HL-60/S4 (cell line): ENCODE measurements around the gene RBMS3.
"Not testable (repeated sequence)": the region's sequence is repeated elsewhere in the genome, so short reads cannot be mapped to it uniquely, and the experiment has no call there.

ENCODE experiments used
- in situ Hi-C: fragments of 300-500 bp; cut with MboI; formaldehyde crosslinking; loops from 2 replicates; pipeline ENCODE4 v1.14.3; 2022; ENCODE audit warnings: low sequenced_read_pairs

The RBMS3 gene

DNA sequence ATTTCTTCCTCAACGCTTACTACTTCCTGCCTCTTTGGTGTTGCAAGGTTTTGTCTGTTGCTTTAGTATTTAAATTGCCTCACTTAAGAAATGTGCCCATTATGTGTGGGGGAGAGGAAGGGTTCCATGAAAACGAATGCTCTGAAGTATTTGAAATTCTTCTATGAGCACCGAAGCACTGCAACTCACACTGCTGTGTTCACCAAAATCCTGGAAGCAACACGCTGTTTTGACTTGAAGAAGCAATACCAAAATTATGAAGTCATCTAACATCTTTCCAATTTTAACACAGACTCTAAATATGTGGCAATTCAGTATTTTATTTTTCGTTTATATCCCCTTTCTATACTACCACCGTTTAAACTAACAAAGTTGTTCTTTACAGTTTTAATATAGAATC is 101.5 kb downstream of the RBMS3 start:
- in situ Hi-C loops = no loop called here

DNA sequence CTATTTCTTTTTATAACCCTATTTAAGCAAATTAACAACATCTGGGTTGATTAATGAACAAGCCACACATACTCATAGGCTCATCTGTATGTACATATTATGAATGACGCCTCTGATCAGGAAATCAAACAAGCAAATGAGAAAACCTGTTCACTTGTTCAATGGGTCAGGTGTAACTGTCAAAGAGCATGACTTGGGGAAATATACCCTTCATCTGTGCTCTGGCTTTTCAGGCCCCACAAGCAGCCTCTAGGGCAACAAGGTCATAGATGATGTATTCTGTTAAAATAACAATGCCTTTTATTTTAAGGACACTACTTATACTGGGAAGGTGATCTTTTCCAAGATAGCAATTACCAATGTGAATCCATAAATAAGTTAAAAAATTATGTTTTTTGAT is 102.0 kb downstream of the RBMS3 start:
- in situ Hi-C loops = no loop called here

DNA sequence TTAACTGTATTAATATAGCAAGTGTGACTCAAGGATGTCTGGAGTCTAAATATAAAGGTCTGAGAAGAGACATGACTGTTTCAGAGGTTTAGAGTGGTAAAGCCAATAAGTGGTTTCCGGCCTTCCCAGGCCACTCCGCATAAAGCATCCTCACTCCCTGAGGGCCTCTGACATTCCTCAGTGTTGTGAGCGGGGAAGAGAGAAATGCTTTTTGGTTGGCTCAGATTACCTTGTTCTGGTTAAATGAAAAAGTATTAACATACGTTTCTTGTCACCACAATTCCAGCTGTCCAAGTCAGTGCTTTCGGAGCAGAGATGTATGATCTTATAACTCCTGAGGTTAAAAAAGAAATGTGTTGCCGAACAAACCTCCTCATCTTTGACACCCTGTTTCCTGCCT is 103.8 kb downstream of the RBMS3 start:
- in situ Hi-C loops = no loop called here

DNA sequence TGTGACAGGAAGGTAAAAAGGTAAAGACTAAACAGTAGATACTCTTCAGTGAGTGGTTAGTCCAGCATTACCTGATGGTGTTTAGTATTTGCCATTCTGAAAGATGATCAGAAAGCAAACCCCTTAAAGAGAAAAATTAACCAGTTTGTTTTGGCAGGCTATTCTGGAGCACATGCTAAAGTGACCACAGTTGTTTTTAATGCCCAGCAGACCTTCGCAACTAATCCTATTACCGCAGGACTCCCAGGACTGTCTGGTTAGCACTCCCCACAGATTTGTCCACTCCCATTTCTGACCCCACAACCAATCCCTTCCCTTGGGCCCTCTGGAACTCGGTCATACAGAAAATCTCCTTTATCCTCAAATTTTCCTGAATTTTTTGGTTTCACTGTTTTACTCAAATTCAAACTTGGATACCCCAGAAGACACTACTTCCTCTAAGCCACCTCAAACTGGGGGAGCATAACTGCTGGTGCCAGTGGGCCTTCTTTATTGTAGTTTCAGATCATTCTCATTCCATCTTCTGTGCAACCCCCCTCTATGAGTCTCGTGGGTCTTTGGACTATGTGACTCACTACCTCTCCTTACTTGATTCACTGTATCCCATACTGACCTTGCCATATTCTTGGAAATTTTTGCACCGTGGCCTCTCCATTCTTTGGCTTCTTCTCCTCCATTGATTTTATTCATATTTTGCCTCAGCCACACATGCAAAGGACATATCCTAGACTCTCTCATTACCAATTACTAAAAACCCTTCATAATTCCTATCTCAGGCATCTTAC is 104.4 kb downstream of the RBMS3 start:
- in situ Hi-C loops = no loop called here

DNA sequence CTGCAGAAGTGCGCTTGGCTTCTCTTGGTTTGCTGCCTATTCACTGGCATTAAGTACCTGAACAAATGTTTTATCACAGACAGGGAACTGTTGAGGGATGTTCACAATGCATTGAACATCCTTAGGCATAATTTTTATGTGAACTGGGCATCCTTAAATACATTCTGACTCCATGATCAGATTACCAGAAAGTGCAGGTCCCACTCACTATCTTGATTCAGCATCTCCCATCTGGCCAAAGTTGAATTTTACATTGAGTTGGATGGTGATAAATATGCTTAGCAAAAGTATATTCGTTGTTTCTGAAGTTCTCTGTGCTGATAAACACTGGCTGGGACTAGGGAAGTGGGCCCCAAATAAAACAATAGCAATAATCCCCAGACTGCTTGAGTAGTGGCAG is 108.5 kb downstream of the RBMS3 start:
- in situ Hi-C loops = no loop called here

DNA sequence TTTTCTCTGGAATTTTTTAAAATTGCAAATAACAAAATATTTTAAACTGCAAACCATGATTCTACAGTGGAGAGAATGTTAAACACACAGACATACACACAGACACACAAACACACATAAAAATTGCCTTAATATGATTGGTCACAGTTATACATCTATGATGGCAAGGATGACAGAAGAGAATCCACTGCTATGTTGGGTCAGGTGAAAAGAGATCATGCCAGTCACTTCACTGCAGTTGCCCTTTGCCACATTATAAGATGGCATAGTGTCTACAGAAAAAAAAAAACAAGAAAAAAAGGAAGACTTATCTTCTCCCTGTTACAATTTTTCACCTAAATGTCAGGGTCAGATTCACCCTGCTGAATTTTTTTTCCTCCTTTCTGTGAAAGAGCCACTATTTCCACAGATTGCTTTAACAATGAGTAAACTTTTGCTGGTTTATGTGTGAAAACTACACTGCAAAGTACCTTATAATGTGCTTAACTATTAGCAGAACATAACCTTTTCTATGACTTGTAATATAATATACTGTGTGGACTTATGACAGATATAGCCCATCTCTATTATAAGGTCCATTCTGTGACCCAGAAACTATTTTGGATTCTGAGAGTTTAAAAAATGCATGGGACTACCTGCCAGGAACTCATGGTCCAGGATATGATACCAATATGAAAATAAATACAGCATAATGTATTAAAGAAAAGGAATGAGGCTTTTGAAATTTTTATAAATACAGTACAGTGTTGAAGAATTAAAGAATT is 111.9 kb downstream of the RBMS3 start:
- in situ Hi-C loops = no loop called here

DNA sequence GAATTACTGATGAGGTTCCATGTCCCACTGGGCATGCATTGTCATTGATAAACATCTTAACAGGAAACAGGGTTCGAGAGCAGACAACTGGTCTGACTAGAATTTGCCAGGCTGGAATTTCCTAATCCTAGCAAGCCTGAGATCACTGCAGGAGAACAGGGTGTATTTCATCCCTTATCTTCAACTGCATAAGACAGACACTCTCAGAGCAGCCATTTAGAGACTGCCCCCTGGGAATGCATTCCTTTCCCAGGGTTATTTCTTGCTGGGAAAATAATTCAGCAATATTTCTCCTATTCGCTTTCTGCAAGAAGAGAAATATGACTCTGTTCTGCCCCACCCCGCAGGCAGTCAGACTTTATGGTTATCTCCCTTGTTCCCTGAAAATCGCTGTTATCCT is 113.1 kb downstream of the RBMS3 start:
- in situ Hi-C loops = not testable (repeated sequence)

DNA sequence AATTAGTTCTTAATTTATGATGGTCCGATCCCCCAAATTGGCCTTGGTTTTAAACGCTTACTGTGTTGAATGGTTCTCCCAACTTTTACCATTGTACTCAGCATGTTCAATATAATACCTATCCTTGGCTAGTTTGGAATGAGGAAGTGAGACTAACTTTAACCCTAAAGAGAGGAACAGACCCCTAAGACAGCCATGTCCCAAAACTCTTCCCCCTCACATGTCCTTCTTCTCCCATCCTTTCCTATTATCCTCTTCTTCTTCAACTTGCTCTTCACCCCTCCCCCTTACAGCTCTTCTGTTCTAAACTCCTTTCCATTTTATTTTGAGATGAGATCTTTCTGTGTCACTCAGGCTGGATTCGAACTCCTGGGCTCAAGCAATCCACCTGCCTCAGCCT is 116.5 kb downstream of the RBMS3 start:
- in situ Hi-C loops = no loop called here

DNA sequence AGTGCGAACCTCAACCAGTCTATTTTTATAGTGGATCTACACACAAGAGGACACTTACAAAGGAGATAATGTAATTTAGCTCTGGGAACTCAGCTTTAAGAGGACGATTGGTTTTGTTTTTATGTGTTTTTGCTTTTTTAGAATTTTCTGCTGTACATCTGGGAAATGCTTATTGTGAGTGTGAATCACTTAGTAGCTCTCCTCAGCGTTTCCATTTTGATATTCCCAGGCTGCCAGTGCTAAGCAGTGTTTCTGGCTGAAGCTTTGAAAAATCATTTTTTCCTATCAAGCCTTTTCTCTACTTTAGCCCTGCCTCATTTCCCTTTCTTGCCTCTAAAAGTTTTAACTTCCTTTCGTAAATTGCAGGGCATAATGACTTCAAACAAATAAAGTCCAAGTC is 117.9 kb downstream of the RBMS3 start:
- in situ Hi-C loops = no loop called here

DNA sequence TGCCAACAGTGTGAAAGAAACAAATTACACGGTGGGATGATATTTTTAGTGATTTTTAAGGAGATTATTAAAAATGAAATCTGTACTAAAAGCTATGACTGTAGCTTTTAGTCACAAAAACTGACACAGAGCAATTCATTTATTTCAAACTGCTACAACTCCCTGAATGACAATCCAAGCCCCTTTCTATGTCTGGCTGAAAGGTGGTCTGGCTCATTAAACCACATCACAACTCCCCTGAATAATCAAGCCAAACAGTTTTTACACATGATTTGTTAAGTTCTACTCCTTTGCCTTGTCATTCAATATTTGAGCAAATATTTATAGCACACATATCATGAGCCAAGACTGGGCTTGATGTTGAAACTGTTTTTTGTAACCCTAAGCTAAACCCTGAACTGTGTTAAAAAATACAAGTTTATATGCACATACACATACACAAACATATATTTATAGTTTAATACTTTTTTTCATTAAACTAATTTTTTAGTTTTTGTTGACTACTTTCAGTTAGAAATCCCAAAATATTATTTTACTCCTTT is 125.5 kb downstream of the RBMS3 start:
- in situ Hi-C loops = no loop called here

DNA sequence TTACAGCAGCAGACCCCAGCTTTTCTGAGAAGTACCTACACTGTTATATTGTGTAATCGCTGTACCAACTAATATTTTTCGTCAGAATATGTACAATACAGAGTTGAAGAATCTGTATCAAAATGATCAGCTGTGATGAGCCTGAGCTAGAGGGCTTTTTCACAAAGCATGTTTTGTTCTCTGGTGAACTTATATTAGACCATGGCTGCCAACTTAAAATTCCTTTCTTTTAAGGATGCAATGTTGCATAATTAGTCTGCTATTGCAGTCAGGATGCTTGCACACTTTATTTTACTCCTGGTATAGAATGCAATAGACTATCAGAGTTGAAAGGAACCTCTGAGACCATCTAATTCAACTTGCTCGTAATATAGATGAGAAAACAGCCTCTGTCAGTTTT is 127.8 kb downstream of the RBMS3 start:
- in situ Hi-C loops = no loop called here

DNA sequence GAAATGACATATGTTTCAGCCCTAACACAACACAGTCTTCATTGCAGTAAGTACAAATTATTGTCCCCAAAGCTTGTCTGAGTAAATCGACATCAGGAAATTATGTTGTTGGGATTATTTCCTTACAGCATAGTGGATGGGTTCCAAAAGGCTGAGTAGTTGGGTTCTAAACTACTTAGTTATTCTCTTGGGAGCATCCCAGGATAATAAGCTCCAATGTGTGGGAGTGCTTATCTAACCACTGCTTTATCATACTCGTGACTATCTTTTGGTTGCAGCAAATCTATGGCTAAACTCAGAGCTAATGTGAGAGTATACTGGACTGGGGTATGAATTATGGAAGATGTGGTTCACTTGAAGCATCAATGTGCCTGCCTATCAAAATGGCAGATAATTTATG is 128.5 kb downstream of the RBMS3 start:
- in situ Hi-C loops = no loop called here

DNA sequence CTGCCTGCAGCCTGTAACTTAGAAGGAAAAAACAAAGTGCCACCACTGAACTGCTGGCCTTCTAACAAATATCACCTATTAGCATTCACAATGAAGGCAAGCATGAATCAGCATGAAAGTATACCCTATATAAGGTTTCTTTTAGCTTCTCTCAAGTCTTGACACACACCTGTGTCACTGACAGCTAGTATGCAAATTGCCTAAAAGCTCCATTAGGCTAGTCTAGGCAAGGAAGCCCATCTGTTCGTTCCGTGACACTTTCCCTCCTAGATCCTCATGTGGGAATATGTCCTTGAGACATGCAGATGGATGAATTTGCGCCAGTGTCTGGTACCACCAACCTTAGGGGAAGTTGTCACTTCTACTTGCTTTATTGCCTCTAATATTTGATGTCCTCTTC is 129.3 kb downstream of the RBMS3 start:
- in situ Hi-C loops = no loop called here

DNA sequence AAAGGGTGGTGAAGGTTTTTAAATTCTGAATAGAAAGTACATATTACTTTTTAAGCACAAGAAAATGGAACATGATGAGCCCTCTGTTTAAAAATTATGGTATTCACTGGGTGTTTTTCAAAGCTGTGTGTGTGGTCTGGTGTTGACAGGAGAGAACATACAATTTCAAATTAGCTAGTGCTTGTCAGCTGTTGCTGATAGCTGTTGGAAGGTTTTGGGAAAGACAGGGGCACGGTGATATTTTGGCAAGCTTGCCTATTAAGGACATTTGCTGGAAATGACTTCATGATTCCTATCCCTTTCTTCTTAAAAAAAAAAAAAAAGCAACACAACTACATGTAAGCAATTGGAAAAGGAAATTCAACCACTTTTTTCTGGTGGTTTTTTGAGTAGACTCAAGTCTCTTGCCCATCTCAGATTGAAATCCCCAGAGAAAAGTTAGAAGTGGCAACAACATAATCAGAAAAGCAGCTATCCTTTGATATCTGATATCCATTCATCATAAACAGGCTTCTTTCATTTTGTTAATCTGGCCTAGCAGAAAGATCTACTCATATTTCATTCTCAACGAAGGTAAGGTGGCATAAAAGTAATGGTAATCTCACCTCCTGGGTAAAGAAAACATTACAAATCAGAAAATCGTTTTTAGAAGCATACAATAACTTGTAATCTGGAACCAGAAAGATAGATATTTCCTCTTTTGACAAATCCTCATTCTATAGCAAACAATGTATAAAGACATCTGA is 130.0 kb downstream of the RBMS3 start:
- in situ Hi-C loops = no loop called here

DNA sequence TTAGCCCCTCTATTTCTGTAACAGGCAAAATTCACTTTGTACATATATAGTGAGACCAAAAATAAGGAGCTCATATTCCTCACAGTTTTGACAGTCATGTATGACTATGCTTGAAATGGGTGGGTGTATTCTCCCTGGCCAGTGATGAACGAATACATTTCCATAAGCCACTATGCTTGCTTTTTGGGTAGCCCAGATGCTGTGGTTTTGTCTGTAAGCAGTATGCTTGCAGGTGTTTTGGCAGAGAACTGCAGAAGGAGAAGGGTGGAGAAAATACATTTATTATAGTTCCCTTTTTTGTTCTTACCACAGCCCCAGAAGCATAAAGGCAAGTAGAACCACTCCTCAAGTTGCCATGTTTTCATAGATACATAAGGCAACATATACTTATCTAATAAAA is 131.2 kb downstream of the RBMS3 start:
- in situ Hi-C loops = no loop called here

DNA sequence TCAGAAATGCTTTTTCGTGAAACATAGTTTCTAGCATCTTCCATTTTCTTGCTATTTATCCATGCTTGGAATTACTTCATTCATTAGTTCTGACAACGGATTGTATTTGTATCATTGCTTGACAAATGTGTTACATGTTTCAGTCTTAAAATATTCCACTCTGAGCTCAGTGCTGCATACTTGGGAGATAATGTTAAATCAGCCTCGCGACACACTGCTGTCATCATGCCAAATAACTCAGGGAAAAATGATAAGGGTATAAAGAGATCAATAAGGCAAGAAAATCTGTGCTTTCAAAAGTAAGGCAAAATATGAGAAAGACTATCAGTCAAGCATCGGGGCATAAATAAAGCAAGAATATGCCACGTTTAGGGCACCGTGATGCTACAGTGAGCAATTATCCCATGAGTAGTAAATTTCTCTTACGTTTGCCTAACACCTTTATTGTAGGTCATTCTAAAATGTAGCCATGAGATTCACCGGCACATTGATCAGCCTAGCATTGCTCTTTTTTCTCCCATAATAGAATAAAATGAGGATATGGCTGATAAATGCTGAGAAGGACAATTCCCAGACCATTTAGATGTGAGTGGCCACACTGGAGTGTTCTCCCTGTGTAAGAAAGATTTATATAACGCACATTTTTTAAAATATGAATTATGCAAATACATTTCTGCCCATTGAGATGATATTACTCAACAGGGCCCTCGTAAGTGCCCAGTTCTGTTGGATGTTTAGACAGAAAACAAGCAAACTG is 133.8 kb downstream of the RBMS3 start:
- in situ Hi-C loops = no loop called here

DNA sequence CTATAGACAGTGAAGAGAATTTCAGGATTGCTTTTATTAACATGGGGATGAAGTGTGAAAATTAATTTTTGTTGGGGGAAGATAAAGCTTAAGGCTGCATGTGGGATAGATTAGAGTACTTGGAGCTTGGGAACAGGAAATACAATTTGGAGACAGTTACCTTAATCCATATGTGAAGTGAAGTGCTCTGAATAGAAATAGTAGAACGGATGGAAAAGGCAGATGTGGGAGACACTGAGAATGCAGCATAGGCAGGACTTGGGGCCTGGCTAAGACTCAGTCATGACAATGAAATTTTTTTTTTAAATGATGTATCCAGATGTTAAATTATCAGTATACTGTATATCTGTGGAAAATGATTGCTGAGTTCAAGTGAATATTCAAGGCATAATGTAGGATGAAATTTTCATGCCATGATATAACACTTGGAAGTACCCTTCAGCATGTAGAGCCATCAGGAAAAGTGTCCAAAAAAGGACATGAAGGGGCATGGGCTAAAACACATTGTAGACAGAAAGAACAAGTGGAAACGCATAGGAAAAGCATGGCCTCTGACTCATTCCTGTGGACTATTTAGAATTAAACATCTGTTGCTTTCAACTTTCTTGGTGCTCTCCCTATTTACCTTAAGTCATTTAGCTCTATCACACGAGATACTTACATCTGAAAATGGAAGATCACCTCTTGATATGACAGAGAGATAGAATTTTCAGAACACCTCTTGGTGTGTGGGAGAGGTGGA is 134.8 kb downstream of the RBMS3 start:
- in situ Hi-C loops = no loop called here

DNA sequence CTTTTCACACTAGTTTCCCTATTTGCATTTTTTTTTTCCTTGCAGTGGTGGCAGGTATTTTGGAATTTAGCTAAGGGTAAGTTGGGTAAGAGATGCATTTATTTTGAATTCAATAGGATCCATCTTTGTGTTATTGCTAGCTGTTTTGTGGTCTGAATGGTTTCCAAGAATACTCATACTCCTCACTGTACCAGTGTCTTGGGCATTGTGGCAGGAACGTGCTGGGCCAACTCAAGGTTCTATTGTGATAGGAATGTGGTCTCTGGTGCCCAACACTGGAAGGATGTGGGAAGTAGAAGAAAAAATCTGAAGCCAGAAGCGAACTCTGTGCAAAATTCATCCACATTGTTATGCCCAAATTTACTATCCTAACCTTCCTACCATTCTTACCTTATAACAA is 135.6 kb downstream of the RBMS3 start:
- in situ Hi-C loops = no loop called here

DNA sequence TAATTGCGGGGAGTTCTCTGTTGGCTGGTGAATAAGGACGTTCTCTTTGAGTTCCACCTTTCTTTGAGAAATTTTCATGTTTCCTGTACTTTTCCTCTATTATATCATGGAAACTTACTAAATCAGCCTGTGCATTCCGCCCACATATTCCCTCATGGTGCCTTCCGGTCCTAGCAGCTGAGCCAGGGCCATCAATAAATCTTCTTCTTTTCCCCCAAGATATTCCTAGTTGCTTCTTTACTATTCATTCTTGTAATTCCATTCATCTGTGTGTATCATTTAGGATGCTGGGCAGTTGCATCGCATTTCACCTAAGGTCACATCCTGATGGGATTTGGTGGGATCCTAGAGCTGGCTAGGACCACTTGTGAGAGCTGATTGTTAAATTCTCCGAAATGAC is 139.2 kb downstream of the RBMS3 start:
- in situ Hi-C loops = no loop called here
